Measurements from ENCODE around the gene PCDHGC4. TPM values are rescaled to one million over a fixed set of nuclear protein-coding genes. Genes with fewer than 3 reads are reported as not detected.
A peak's percentile ranks its signal among the peaks of the same experiment; 100 is the strongest.

PCDHGC4 gene
- total RNA-seq, 1 donor from 2014 or later, result 4.0 TPM

DNA sequence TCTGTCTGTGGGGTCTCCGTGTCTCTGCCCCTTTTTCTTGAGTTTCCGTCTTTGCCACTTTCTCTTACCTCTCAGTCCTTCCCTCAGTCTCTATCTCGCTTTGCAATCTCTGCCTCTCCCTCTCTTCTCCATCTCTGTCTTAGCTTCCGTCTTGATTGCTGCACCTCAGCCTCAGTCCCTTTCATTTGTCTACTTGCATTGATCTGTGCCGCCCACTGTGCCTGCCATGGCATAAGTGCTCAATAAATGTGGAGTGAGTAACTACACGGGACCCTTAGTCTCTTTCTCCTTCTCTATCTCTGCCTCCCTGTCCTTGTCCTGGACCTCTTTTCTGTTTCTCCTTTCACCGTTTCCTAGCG is 10.6 kb downstream of the PCDHGC4 start:
- Mint-ChIP-seq H3K27ac (peak overlapping the region; percentile 58), H3K9me3 (no peaks in the 10 kb centered on the region), H3K4me1 (ENCODE audit: unreplicated experiment) (peaks cover 21% of the 10 kb centered on the region), H3K4me3 (peak overlapping the region; percentile 59), H3K36me3 (peaks cover 21% of the 10 kb centered on the region), H3K27me3 (peaks cover 20% of the 10 kb centered on the region)
- DNase-seq (ENCODE audit: extremely low spot score, unreplicated experiment), result no peak
- TF ChIP-seq, protein P1, sequence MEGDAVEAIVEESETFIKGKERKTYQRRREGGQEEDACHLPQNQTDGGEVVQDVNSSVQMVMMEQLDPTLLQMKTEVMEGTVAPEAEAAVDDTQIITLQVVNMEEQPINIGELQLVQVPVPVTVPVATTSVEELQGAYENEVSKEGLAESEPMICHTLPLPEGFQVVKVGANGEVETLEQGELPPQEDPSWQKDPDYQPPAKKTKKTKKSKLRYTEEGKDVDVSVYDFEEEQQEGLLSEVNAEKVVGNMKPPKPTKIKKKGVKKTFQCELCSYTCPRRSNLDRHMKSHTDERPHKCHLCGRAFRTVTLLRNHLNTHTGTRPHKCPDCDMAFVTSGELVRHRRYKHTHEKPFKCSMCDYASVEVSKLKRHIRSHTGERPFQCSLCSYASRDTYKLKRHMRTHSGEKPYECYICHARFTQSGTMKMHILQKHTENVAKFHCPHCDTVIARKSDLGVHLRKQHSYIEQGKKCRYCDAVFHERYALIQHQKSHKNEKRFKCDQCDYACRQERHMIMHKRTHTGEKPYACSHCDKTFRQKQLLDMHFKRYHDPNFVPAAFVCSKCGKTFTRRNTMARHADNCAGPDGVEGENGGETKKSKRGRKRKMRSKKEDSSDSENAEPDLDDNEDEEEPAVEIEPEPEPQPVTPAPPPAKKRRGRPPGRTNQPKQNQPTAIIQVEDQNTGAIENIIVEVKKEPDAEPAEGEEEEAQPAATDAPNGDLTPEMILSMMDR (conservative IDR thresholded peaks at IDR 0.05), result no peak

- Mint-ChIP-seq H3K27me3 (peaks cover 15% of the 10 kb centered on the region), H3K4me3 (peak overlapping the region; percentile 59), H3K36me3 (peaks cover 17% of the 10 kb centered on the region), H3K4me1 (ENCODE audit: unreplicated experiment) (peaks cover 21% of the 10 kb centered on the region), H3K27ac (peak overlapping the region; percentile 58), H3K9me3 (no peaks in the 10 kb centered on the region)
- TF ChIP-seq, protein P1 (conservative IDR thresholded peaks at IDR 0.05), result no peak
- no peak for DNase-seq (ENCODE audit: extremely low spot score, unreplicated experiment)
Measured at GRCh38 chr5:141496038-141496437, 11.2 kb downstream of the PCDHGC4 start.

- Mint-ChIP-seq H3K27ac (no peak overlapping the region), H3K27me3 (no peaks in the 10 kb centered on the region), H3K4me1 (ENCODE audit: unreplicated experiment) (peaks cover 8% of the 10 kb centered on the region), H3K4me3 (no peak overlapping the region), H3K9me3 (no peaks in the 10 kb centered on the region), H3K36me3 (peaks cover 26% of the 10 kb centered on the region)
- DNase-seq (ENCODE audit: extremely low spot score, unreplicated experiment), result no peak
- TF ChIP-seq, protein P1 (conservative IDR thresholded peaks at IDR 0.05), result no peak
Measured at GRCh38 chr5:141501761-141502160, 16.9 kb downstream of the PCDHGC4 start.

DNA sequence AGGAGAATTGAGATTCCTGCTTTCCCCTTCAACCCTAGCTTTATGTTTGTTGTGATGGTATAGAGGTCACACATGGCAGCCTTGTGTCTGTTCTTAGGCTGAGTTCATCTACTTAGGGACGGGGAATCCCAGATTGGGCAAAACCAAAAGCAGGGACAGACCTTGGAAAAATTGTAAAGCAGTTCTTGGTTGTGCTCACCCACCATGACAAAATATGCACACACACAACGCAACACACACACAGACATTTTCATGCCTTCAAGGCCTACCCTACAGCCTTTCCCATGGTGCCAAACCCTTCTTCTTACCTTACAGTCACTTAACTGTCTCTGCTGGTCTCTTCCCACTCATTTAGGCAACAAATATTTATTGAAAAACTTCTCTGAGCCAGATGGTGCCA is 18.9 kb downstream of the PCDHGC4 start:
- no peak overlapping the region for H3K4me3 Mint-ChIP-seq
- H3K9me3 Mint-ChIP-seq, result no peaks in the 10 kb centered on the region
- H3K4me1 Mint-ChIP-seq (ENCODE audit: unreplicated experiment), result peaks cover 25% of the 10 kb centered on the region
- H3K36me3 Mint-ChIP-seq, result peaks cover 20% of the 10 kb centered on the region
- H3K27ac Mint-ChIP-seq, result no peak overlapping the region
- DNase-seq (ENCODE audit: extremely low spot score, unreplicated experiment), result no peak
- TF ChIP-seq, protein P1 (conservative IDR thresholded peaks at IDR 0.05), result no peak
- no peaks in the 10 kb centered on the region for H3K27me3 Mint-ChIP-seq

GRCh38 chr5:141504216-141504615 is 19.4 kb downstream of the PCDHGC4 start:
- Mint-ChIP-seq H3K4me3 (no peak overlapping the region), H3K27me3 (no peaks in the 10 kb centered on the region), H3K9me3 (no peaks in the 10 kb centered on the region), H3K4me1 (ENCODE audit: unreplicated experiment) (peaks cover 28% of the 10 kb centered on the region), H3K36me3 (peaks cover 20% of the 10 kb centered on the region), H3K27ac (no peak overlapping the region)
- no peak for DNase-seq (ENCODE audit: extremely low spot score, unreplicated experiment)
- TF ChIP-seq, protein P1 (conservative IDR thresholded peaks at IDR 0.05), result no peak
